NCI-H2107 treated with DMSO at 0.1 percent for 48 hours (cell line): ENCODE results near the gene MCCD1.

Experiments used
- DNase-seq: peaks from one replicate; lab custom pipeline; 2025; ENCODE audit not compliant: unreplicated experiment; lab: John Stamatoyannopoulos, UW

The MCCD1 gene

GRCh38 chr6:31510007-31510406, 18.8 kb upstream of the MCCD1 start:
- DNase-seq = no peak

- DNase-seq = no peak
Observed at GRCh38 chr6:31513456-31514165, 15.2 kb upstream of the MCCD1 start.

DNA sequence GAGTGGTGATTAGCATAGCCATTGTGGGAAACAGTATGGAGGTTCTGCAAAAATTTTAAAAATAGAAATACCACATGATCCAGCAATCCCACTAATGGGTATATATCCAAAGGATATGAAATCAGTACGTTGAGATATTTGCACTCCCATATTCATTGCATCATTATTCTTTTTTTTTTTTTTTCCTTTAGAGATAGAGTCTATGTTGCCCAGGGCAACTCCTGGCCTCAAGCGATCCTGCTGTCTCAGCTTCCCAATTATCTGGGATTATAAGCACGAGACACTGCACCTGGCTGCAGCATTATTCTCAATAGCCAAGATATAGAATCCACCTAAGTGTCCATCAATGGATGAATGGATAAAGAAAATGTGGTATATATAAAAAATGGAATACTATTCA, 6.9 kb upstream of the MCCD1 start:
- DNase-seq = no peak

- no peak for DNase-seq
Observed at GRCh38 chr6:31525553-31525931, 3.2 kb upstream of the MCCD1 start.

DNA sequence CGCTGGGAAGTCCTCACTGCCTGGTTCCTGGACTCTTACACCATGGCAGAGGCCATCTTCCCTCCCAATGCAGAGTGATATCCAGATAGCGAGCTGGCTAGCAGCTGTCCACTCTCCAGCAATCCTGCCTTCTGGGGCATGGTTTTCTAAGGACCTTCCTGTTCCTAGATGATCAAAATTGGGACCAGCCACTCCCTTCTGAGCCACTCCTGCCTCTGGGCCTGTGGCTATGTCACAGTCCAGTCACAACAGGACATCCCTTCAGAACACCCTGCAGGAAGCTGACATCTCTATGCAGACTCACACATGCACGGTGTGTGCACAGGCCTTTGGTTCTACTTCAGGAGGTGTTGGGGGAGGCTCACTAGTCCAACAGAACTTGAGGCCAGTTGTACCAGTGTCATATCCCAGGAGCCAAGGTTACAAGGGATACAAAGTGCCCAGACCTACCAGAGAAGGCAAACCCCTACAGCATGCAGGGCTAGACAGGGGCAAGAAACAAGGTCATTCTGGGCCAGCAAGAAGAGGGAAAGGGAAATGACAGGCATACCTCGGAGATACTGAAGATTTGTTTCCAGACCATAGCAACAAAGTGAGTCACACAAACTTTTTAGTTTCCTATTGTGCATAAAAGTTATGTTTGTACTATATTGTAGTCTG, 2.7 kb upstream of the MCCD1 start:
- DNase-seq = no peak

DNA sequence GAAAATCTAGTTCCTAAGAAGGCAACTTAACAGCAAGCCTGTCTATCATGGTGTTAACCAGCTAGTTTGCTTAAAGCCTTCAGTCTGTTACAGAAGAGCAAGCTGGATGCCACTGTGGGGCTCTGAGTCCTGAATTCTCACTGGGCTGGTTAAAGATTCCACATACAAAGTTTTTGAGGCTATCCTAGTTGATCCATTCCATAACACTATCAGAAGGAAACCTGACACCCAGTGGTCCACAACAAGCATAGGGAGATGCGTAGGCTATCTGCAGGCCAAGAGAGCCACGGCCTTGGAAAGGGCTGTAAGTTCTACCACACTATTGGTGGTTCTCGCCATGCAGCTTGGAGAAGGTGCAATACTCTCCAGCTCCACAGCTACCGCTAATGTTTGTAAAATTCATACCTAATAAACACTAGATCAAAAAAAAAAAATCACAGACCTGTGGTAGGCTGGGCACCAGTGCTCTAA, 420 bp upstream of the MCCD1 start:
- DNase-seq = no peak

DNA sequence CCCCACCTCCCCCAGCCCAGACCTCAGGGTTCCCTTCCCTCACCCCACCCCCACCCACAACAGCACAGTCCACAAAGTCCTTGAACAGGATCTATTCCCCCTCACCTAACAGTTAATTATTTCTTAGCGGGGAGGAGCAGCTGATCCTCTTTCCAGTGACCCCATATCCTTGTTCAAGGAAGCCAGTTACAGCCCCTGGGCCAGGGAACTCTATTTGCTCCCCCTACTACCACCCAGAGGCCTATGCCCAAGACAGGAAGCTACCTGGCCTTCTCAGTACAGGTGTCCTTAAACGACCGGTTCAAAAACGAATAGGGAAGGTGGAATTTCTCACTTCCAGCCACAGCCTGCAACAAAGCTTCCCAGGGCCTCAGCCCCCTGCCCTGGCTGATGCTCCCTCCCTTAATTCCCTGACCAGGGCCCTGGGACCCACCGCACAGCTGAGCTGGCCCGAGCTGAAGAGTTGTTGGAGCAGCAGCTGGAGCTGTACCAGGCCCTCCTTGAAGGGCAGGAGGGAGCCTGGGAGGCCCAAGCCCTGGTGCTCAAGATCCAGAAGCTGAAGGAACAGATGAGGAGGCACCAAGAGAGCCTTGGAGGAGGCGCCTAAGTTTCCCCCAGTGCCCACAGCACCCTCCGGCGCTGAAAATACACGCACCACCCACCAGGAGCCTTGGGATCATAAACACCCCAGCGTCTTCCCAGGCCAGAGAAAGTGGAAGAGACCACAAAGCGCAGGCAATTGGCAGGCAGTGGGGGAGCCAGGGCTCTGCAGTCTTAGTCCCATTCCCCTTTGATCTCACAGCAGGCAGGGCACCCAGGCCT, 778 bp downstream of the MCCD1 start:
- DNase-seq = no peak

GRCh38 chr6:31530659-31531058, 1.9 kb downstream of the MCCD1 start:
- DNase-seq = no peak

GRCh38 chr6:31531162-31531561, 2.4 kb downstream of the MCCD1 start:
- DNase-seq = no peak

GRCh38 chr6:31531771-31532643, 3.2 kb downstream of the MCCD1 start:
- DNase-seq = no peak

GRCh38 chr6:31532644-31533454, 4.1 kb downstream of the MCCD1 start:
- no peak for DNase-seq

- DNase-seq = no peak
Observed at GRCh38 chr6:31533455-31533841, 4.7 kb downstream of the MCCD1 start.

GRCh38 chr6:31534011-31534410, 5.2 kb downstream of the MCCD1 start:
- DNase-seq = no peak

GRCh38 chr6:31534521-31535040, 5.8 kb downstream of the MCCD1 start:
- DNase-seq = no peak

DNA sequence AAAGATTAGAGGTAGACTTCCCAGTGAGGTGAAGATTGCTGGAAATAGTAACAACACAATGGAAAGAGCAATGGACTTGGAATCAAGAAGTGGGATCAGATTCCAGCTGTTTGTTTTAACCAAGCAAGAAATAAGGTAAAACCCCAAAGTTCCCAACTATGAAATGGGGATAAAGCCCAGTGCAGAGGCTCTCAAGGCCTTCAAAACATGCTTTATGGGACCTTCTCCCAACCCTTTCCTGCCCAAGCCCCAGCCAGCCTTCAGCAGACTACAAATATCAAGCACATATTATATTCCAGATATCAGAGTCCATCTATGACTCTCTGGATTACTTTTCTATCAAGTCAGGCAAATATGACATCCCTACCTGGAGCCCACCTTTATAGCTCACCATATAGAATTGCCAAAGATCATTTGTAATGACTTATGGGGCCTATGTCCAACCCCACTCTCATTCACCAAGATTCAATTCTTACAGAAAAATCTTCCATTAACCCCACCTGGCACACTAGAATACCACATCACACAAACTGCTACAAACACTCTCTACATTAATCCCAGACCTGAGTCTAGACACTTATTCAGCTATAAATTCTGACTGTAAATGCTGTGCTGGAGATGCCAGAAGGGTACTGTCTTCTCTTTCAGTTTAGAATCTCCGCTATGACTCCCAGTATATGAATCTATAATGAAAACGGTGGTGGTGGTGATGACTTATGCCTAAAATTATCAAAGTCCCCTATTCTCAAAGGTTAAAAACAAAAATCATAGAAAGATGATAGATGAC, 7.0 kb downstream of the MCCD1 start:
- DNase-seq = no peak

DNA sequence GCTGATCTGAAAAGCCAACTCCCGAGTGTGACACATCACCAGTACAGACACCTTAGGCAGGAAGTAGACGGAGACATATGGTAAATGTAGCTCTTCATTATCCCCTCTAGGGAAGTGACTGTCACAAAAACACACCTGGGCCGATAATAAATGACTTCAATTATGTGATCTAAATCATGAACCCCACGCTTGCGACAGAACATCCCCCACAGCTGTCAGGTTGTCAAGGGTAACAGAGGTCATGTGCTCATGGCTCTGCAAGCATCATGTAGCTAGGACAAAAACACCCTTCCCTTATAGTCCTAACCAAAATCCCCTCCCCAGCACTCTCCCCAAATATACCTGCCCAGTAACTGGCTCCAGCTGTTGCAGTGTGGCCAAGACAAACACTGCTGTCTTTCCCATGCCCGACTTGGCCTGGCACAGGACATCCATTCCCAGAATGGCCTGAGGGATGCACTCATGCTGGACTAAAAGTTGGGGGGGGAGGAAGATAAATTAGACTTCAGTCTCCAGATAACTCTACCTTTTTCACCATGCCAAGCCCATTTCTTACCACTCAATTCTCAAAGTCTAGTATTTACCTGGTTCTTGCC, 10.1 kb downstream of the MCCD1 start:
- DNase-seq = no peak

DNA sequence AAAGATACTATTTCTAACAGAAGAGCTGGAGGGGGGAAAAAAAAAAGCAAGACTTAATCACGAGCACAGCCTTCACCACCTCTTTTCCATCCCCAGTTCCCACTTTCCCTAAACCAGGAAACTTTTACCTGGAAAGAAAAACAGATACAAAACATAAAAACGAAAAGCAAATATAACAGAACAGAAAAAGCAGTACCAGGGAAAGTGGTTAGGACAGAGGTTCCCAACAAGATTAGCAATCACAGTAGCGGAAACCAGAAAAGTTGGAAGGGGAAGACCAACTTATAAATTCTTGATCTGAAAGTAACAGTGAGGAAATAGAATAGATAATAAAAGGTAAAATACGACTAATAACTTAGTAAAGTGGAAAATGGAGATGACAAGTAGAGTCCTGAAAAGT, 11.9 kb downstream of the MCCD1 start:
- no peak for DNase-seq

GRCh38 chr6:31541059-31541657, 12.4 kb downstream of the MCCD1 start:
- no peak for DNase-seq
